GM18861 (cell line): ENCODE data around the gene PPP1R9A.

Experiments
- ATAC-seq: cut with Tn5 transposase; IDR thresholded peaks from one replicate; pipeline ENCODE4 v1.9.1; 2021; ENCODE audit not compliant: unreplicated experiment

The PPP1R9A gene

DNA sequence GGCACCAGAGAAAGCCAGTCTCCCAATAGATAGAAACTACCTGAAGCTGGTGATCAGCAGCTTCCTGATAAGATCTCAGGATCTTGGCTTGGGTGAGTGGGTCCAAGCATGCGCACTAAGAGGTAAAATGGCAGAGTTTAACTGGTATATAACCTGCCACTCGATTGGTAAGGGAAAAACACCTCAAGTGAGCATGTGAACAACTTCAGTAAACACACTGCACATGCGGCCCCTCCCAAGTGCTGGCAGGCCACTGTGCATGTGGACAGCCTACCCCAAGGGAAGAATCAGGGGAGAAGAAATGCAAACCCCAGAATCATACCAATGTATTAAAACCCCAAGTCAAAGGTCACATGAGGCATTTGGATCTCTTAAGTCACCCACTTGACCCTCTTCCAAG lies 434.6 kb downstream of the PPP1R9A start:
- ATAC-seq, result no peak

DNA sequence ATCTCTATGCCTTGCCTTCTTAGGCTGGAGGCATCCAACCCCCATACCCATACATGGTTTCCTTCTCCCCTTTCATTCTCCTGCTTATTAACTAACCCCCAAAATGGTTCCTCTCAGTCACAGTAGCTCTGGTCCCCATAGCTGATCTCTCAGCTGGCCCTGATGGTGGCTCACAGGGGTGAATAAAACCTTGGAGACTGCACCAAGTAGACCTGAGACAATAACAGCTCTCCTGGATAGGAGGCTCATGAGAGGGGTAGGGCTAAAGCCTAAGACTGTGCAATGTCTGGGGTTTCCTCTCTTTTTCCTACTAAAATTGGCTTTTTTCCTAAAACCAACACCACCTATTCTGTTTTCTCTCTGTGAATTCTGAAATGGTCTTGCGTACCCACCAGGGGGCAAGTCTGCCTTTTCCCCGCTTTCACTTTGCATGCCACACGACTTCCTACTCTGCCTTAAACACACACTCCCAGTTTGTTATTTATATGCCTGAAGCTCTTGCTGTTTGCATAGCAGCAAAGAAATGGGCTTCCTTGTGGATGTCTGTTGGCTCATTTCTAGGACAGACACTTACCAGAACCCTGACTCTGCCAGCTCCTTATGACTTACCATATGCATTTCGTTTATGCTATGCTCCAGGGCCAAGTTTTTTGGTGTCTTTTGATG lies 435.4 kb downstream of the PPP1R9A start:
- ATAC-seq, result no peak
